ENCODE results near the gene NCKAP5.

NCKAP5 gene

DNA sequence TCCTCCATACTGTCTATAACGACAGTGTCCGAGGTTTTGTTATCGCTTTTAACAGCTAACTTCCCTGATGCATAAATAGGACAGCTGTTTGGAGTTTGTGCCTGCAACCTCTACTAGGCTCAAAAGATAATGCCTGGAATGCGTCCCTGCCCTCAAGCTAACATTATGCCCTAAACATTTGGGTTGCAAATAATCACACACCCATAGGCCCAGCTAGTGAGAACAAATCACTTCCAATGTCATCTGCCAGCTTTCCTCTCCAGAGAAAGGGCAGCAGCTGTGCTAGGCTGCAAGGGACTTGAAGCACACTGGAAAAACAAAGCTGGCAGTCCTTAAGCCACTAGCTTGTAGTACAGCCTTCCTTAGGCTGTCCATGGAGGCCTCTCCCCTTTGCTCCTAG lies 696.4 kb downstream of the NCKAP5 start:
- TF ChIP-seq, protein P1, sequence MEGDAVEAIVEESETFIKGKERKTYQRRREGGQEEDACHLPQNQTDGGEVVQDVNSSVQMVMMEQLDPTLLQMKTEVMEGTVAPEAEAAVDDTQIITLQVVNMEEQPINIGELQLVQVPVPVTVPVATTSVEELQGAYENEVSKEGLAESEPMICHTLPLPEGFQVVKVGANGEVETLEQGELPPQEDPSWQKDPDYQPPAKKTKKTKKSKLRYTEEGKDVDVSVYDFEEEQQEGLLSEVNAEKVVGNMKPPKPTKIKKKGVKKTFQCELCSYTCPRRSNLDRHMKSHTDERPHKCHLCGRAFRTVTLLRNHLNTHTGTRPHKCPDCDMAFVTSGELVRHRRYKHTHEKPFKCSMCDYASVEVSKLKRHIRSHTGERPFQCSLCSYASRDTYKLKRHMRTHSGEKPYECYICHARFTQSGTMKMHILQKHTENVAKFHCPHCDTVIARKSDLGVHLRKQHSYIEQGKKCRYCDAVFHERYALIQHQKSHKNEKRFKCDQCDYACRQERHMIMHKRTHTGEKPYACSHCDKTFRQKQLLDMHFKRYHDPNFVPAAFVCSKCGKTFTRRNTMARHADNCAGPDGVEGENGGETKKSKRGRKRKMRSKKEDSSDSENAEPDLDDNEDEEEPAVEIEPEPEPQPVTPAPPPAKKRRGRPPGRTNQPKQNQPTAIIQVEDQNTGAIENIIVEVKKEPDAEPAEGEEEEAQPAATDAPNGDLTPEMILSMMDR (IDR thresholded peaks at IDR 0.05; ENCODE audit: insufficient read depth, low read length, missing control alignments) = no peak
- DNase-seq (ENCODE audit: low read depth, low spot score) = no peak

DNA sequence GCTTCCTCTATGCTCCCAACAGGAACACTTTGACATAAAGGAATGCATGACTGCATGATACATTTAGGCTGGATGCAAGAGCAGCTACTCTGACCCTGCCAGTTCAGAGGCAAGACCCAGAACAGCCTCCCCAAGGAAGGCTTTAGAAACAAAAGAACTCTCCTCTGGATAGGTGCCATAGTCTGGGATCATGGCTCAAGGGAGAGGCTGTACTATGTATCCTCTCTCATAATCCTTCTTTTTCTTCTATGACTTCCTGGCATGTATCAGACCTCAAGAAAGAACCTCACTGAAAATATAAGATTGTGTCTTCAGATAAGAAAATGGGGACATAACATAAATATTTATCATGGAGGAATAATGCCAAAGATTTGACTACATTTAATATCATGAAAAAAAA lies 704.3 kb downstream of the NCKAP5 start:
- ChIA-PET POLR2A (no interaction called here), CTCF (no interaction called here)
- no peak overlapping the region for H3K4me3 ChIP-seq (ENCODE audit: low read depth, low read length)
- DNase-seq (ENCODE audit: low read depth, low spot score) = no peak
- TF ChIP-seq, protein P1 (IDR thresholded peaks at IDR 0.05; ENCODE audit: insufficient read depth, low read length, missing control alignments) = no peak

More for the DNA sequence above, 696.4 kb downstream of the NCKAP5 start:
- ChIA-PET POLR2A (interaction anchor here (0.7 kb wide), 1 partner anchor 33 kb away, joined by 3 read pairs; no protein-coding TSS in a partner anchor), CTCF (interaction anchor here (1.3 kb wide), 1 partner anchor 34 kb away, joined by 3 read pairs; no protein-coding TSS in a partner anchor)
- H3K4me3 ChIP-seq (ENCODE audit: low read depth, low read length) = no peak overlapping the region

DNA sequence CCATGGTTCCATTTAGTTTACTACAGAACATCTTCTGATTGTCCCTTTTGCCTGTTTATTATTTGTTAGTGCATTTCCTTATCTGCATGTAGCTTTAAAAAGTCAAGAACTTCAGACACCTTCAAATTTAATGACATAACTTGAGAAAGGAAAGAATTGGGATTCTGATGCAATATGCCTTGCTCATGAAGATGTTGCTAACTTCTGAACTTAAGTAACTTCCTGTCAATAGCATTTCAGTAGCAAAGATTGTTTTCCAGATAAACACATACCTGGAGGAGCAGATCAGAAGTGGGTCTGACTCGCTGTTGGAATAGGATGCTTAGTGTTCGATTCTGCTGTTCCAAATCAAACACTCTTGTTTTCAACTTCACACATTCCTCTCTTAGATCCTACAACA lies 708.0 kb downstream of the NCKAP5 start:
- DNase-seq (ENCODE audit: low read depth, low spot score) = no peak
- H3K4me3 ChIP-seq (ENCODE audit: low read depth, low read length) = no peak overlapping the region
- TF ChIP-seq, protein P1 (IDR thresholded peaks at IDR 0.05; ENCODE audit: insufficient read depth, low read length, missing control alignments) = no peak
- CTCF ChIA-PET = no interaction called here
- POLR2A ChIA-PET = interaction anchor here (0.6 kb wide), 1 partner anchor 423 kb away, joined by 3 read pairs; no protein-coding TSS in a partner anchor

DNA sequence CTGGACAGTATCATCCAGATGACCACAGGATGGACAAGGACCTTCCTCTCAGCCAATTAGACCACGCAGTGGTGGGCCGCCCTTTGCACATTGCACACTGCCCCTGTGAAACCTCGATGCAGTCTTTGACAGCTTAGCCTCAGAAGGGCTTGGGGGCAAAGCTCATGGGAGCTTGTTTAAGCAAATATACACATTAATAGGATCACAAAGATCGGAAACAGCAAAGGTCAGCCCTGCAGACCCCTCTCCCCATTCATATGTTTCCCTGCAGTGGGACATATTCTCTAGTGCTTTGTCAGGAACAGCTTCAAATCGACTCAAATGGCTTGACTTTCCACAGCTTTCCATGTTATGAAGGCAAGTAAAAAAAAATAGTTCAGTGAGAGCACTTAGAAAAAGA lies 708.7 kb downstream of the NCKAP5 start:
- ChIA-PET POLR2A (interaction anchor here (0.6 kb wide), 1 partner anchor 422 kb away, joined by 3 read pairs; no protein-coding TSS in a partner anchor), CTCF (no interaction called here)
- DNase-seq (ENCODE audit: low read depth, low spot score) = no peak
- TF ChIP-seq, protein P1 (IDR thresholded peaks at IDR 0.05; ENCODE audit: insufficient read depth, low read length, missing control alignments) = no peak
- H3K4me3 ChIP-seq (ENCODE audit: low read depth, low read length) = no peak overlapping the region

DNA sequence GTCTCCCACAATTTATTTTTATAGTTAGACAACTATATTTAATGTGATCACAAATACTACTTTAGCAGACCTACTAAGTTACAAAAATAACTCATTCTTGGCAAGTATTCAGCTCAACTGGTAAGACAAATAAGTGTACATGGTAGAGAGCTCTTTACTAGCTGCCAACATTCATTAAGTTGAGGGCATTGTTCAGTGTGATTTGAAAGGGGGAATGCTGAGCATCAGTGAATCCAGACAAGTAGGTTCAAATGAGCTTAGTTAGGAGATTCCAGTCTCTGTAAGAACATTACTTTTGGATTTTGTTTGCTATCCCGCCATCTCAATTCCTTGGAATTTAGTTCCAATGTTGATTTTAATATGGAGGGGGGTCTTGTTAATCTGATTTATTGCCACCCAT lies 710.9 kb downstream of the NCKAP5 start:
- ChIA-PET CTCF (interaction anchor here (0.9 to 1.3 kb wide), 2 partner anchors 9 to 24 kb away, joined by 3 to 4 read pairs; no protein-coding TSS in a partner anchor), POLR2A (no interaction called here)
- TF ChIP-seq, protein P1 (IDR thresholded peaks at IDR 0.05; ENCODE audit: insufficient read depth, low read length, missing control alignments) = no peak
- DNase-seq (ENCODE audit: low read depth, low spot score) = no peak
- H3K4me3 ChIP-seq (ENCODE audit: low read depth, low read length) = no peak overlapping the region

DNA sequence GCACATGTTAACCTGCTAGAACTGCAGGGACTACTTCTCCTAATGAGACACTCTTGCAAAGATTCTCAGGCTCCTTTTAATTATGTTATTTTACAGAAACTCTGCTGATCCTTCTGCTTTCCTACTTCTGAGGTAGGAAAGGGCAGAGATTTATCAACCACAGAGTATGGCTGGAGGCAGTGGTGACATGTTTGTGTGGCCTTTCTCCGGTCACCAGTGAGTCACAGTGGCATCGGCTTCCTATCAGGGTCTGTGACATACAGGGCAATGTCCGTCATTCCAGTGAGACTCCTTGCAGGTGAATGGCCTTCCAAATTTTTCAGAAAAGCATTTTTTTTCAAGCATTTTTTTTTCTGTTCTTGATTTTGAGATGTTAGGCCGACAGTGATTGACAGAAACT lies 717.6 kb downstream of the NCKAP5 start:
- H3K4me3 ChIP-seq (ENCODE audit: low read depth, low read length) = no peak overlapping the region
- CTCF ChIA-PET = interaction anchor here (0.7 kb wide), 1 partner anchor 321 kb away, joined by 3 read pairs; no protein-coding TSS in a partner anchor
- TF ChIP-seq, protein P1 (IDR thresholded peaks at IDR 0.05; ENCODE audit: insufficient read depth, low read length, missing control alignments) = no peak
- POLR2A ChIA-PET = no interaction called here
- no peak for DNase-seq (ENCODE audit: low read depth, low spot score)

All from AG04449 (cell line).